NCI-H2107 treated with DMSO at 0.1 percent for 48 hours (cell line): ENCODE results near the gene AGAP1.

Experiments used
- DNase-seq: peaks from one replicate; lab custom pipeline; 2025; ENCODE audit not compliant: unreplicated experiment; lab: John Stamatoyannopoulos, UW

AGAP1 gene

GRCh38 chr2:236171680-236172254, 677.9 kb downstream of the AGAP1 start:
- DNase-seq: no peak

- DNase-seq: no peak
Measured at GRCh38 chr2:236172255-236173035, 678.6 kb downstream of the AGAP1 start.

GRCh38 chr2:236173036-236173728, 679.3 kb downstream of the AGAP1 start:
- DNase-seq: no peak

GRCh38 chr2:236173729-236174607, 680.1 kb downstream of the AGAP1 start:
- no peak for DNase-seq

GRCh38 chr2:236175548-236176150, 681.8 kb downstream of the AGAP1 start:
- no peak for DNase-seq

GRCh38 chr2:236176417-236176816, 682.6 kb downstream of the AGAP1 start:
- DNase-seq: no peak

- DNase-seq: no peak
Measured at GRCh38 chr2:236176951-236177350, 683.1 kb downstream of the AGAP1 start.

GRCh38 chr2:236177604-236177966, 683.7 kb downstream of the AGAP1 start:
- DNase-seq: no peak

GRCh38 chr2:236177967-236178889, 684.4 kb downstream of the AGAP1 start:
- no peak for DNase-seq

GRCh38 chr2:236178890-236179235, 685.0 kb downstream of the AGAP1 start:
- no peak for DNase-seq

- no peak for DNase-seq
Measured at GRCh38 chr2:236179236-236180075, 685.6 kb downstream of the AGAP1 start.

- no peak for DNase-seq
Measured at GRCh38 chr2:236180076-236180816, 686.4 kb downstream of the AGAP1 start.

- peak; percentile 72 for DNase-seq
Measured at GRCh38 chr2:236180831-236181453, 687.1 kb downstream of the AGAP1 start.
